ENCODE results near the gene TMC7. TPM values are rescaled to one million over a fixed set of nuclear protein-coding genes. Genes with fewer than 3 reads are reported as not detected.

TMC7 gene
- total and polyA plus RNA-seq, 2 of the 13 experiments (the other 11 are each of a cell fraction or from before 2014, with no cell fraction given): 1.2 to 5.1 TPM

GRCh38 chr16:19108409-19109287, 124.9 kb downstream of the TMC7 start (continued):
- TF ChIP-seq ARID5B (CRISPR knock-in tag; IDR thresholded peaks at IDR 0.05) (peak; percentile 72), KLF6 (CRISPR knock-in tag; IDR thresholded peaks at IDR 0.05) (0 out of 2 replicates have a peak, but pooled peaks have one; percentile 54), ZNF609 (CRISPR knock-in tag; IDR thresholded peaks at IDR 0.05; ENCODE audit: borderline replicate concordance) (no peak), BCLAF1 (IDR thresholded peaks at IDR 0.05) (no peak), PLRG1 (conservative IDR thresholded peaks at IDR 0.05) (no peak), MTF1 (CRISPR knock-in tag; IDR thresholded peaks at IDR 0.05) (no peak), CBX2 (IDR thresholded peaks at IDR 0.05; ENCODE audit: low read depth, low read length) (no peak), CBX2 (CRISPR knock-in tag; IDR thresholded peaks at IDR 0.05; ENCODE audit: low read depth) (no peak; the same call in 1 of the 2 replicates), HDAC1 (CRISPR knock-in tag; IDR thresholded peaks at IDR 0.05) (0 out of 2 replicates have a peak, but pooled peaks have one; percentile 14), TMF1 (CRISPR knock-in tag; IDR thresholded peaks at IDR 0.05; ENCODE audit: low read depth) (no peak), ZSCAN9 (CRISPR knock-in tag; IDR thresholded peaks at IDR 0.05; ENCODE audit: borderline replicate concordance) (no peak), GLMP (CRISPR knock-in tag; IDR thresholded peaks at IDR 0.05; ENCODE audit: borderline replicate concordance) (no peak), RARA (CRISPR knock-in tag; IDR thresholded peaks at IDR 0.05) (peak; percentile 26; the same call in 1 of the 2 replicates), KAT8 (CRISPR knock-in tag; IDR thresholded peaks at IDR 0.05) (0 out of 2 replicates have a peak, but pooled peaks have one; percentile 23), ISX (CRISPR knock-in tag; conservative IDR thresholded peaks at IDR 0.05) (0 out of 2 replicates have a peak, but pooled peaks have one; percentile 3)
